K562 (cell line): Measurements from ENCODE around the gene SLC1A7. TPM values are rescaled to one million over a fixed set of nuclear protein-coding genes. Genes with fewer than 3 reads are reported as not detected.
A peak's percentile ranks its signal among the peaks of the same experiment; 100 is the strongest.

Experiments
- ATAC-seq: fragments of 200-7000 bp; cut with Tn5 transposase; 3 replicates; pipeline ENCODE4 v1.9.1; 2020; ENCODE audit warnings: moderate library complexity
- BruUV-seq: library from RNA; stranded (reverse); fragments of 400-500 nt; replicated peaks from 2 replicates; lab custom pipeline; 2021; lab: Mats Ljungman, UMichigan
- CTCF ChIA-PET: fragments of 300-600 bp; formaldehyde crosslinking; extraction: SDS; loops from one replicate; lab custom pipeline; 2021; ENCODE audit warnings: low intra/inter-chr PET ratio; lab: Yijun Ruan, JAX
- POLR2A ChIA-PET: fragments of 300-600, 350-650 bp; sonication (Branson Sonifier 250); formaldehyde crosslinking; extraction: SDS; loops from one replicate; lab custom pipeline; 2021; ENCODE audit warnings: antibody characterized with exemption, inconsistent platforms; lab: Yijun Ruan, JAX
- DNase-seq, 4 experiments: peaks; one replicate each; pipeline versions ENCODE4 v3.0.0 to v3.0.0-alpha.2; 2011 to 2018; ENCODE audit warnings: low spot score in 3 of 4, mixed read lengths in 3 of 4; ENCODE audit errors: extremely low read depth in 1 of 4
- FAIRE-seq: peaks from 2 replicates; lab custom pipeline; 2011; peaks lifted over from hg19 to GRCh38; lab: Jason Lieb, UNC
- H2AFZ ChIP-seq: 2 replicates; pipeline ENCODE4 v1.6.0; 2011; ENCODE audit warnings: low read depth, low read length, control low read depth, inconsistent platforms
- H3K27ac ChIP-seq: fragments of 200-600 bp; 3 replicates; pipeline ENCODE4 v1.8.0; 2011; ENCODE audit warnings: low read depth, mild to moderate bottlenecking, control low read depth, inconsistent platforms, low read length, moderate library complexity, mixed read lengths; ENCODE audit errors: extremely low read depth
- H3K27me3 ChIP-seq, 2 experiments: fragments of 300-600 bp in 1 of 2; 2 replicates in 1 of 2; 3 replicates in 1 of 2; pipeline versions ENCODE4 v1.6.0 to v1.8.0; 2011; ENCODE audit warnings: inconsistent platforms in 2 of 2, low read length in 2 of 2, mild to moderate bottlenecking in 1 of 2, mixed read lengths in 1 of 2, moderate library complexity in 1 of 2; ENCODE audit not compliant: control insufficient read depth in 2 of 2, insufficient read depth in 2 of 2
- H3K36me3 ChIP-seq: fragments of 300-600 bp; 3 replicates; pipeline ENCODE4 v1.8.0; 2011; ENCODE audit warnings: mild to moderate bottlenecking, low read length, inconsistent platforms; ENCODE audit not compliant: control insufficient read depth, insufficient read depth
- H3K4me1 ChIP-seq, 2 experiments: fragments of 200-600 bp in 1 of 2; replicated peaks in 1 of 2; 2 replicates in 1 of 2; 3 replicates in 1 of 2; pipeline versions ENCODE4 v1.5.1 to v1.8.0; 2011; ENCODE audit warnings: inconsistent platforms in 2 of 2, low read length in 2 of 2, mild to moderate bottlenecking in 1 of 2, mixed read lengths in 1 of 2, moderate library complexity in 1 of 2; ENCODE audit not compliant: control insufficient read depth in 2 of 2, insufficient read depth in 2 of 2
- H3K4me2 ChIP-seq: 2 replicates; pipeline ENCODE4 v1.6.1; 2011; ENCODE audit warnings: low read length, control low read depth, inconsistent platforms, mixed read lengths; ENCODE audit not compliant: insufficient read depth
- H3K4me3 ChIP-seq: fragments of 200-600 bp; sonication (generic), shearing (Covaris generic); 2 replicates; pipeline ENCODE4 v1.5.1; 2016; ENCODE audit warnings: control low read depth, inconsistent platforms
- H3K79me2 ChIP-seq: fragments of 200-600 bp; 3 replicates; pipeline ENCODE4 v1.8.0; 2011; ENCODE audit warnings: low read length, inconsistent platforms; ENCODE audit not compliant: control insufficient read depth, insufficient read depth
- H3K9ac ChIP-seq, 2 experiments: 2 replicates each; pipeline versions ENCODE4 v1.6.0 to v1.6.1; 2011; ENCODE audit warnings: low read depth in 2 of 2, low read length in 2 of 2, control low read depth in 1 of 2, inconsistent platforms in 1 of 2, mild to moderate bottlenecking in 1 of 2, mixed read lengths in 1 of 2; ENCODE audit not compliant: insufficient read depth in 1 of 2
- H3K9me1 ChIP-seq: one replicate; pipeline ENCODE4 v1.6.0; 2011; ENCODE audit warnings: inconsistent platforms, mild to moderate bottlenecking, low read length, moderate library complexity; ENCODE audit not compliant: control insufficient read depth, insufficient read depth
- H3K9me3 ChIP-seq: replicated peaks from 2 replicates; pipeline ENCODE4 v1.5.1; 2011; ENCODE audit warnings: low read depth, low read length, inconsistent platforms; ENCODE audit not compliant: control insufficient read depth, insufficient read depth
- H4K20me1 ChIP-seq: replicated peaks from 2 replicates; pipeline ENCODE4 v1.6.1; 2011; ENCODE audit warnings: low read length, inconsistent platforms, mixed read lengths; ENCODE audit not compliant: control insufficient read depth, insufficient read depth
- ADNP ChIP-seq: fragments of 200-800 bp; sonication (Bioruptor generic); IDR thresholded peaks from 2 replicates; pipeline ENCODE4 v1.6.1; 2016; ENCODE audit warnings: missing genetic modification characterization, missing compliant biosample characterization
- BHLHE40 ChIP-seq: IDR thresholded peaks from 2 replicates; pipeline ENCODE4 v1.6.1; 2011; ENCODE audit warnings: low read length, improper control_type of control experiment
- HDAC2 ChIP-seq: fragments of 450-650 bp; IDR thresholded peaks from 2 replicates; pipeline ENCODE4 v1.6.1; 2016; ENCODE audit warnings: mild to moderate bottlenecking
- HNRNPUL1 ChIP-seq: fragments of 200-400 bp; formaldehyde crosslinking; IDR thresholded peaks from 2 replicates; pipeline ENCODE4 v1.6.1; 2017; ENCODE audit warnings: low read length
- MYNN ChIP-seq, 2 experiments: sonication (generic); formaldehyde crosslinking in 1 of 2; IDR thresholded peaks; 2 replicates each; pipeline versions ENCODE4 v1.5.0 to v1.6.1; 2016 to 2020; ENCODE audit warnings: antibody characterized with exemption in 1 of 2, missing genetic modification reagents in 1 of 2
- SREBF1 ChIP-seq: fragments of 150-350 bp; IDR thresholded peaks from 2 replicates; pipeline ENCODE4 v1.6.1; 2014; ENCODE audit warnings: antibody characterized with exemption, low read depth, low read length, borderline replicate concordance
- USF2 ChIP-seq: sonication (generic); formaldehyde crosslinking; IDR thresholded peaks from 2 replicates; pipeline ENCODE4 v1.5.0; 2020; ENCODE audit warnings: missing genetic modification reagents
- ZNF584 ChIP-seq: fragments of 200-800 bp; sonication (Bioruptor generic); IDR thresholded peaks from 2 replicates; pipeline ENCODE4 v1.6.1; 2016; ENCODE audit warnings: low read depth, mild to moderate bottlenecking, missing genetic modification characterization, missing compliant biosample characterization
- WGBS: fragments of 100-300 bp; shearing (Covaris generic); methylation state at CpG from one replicate; pipeline ENCODE4 v1.1.6; 2016; ENCODE audit warnings: low coverage, mixed read lengths; ENCODE audit not compliant: insufficient coverage; ENCODE audit errors: missing lambda C conversion rate; 5-methylcytosine and 5-hydroxymethylcytosine counted together
- in situ Hi-C: fragments of 300-500 bp; cut with MboI; formaldehyde crosslinking; loops from 4 replicates; pipeline ENCODE4 v1.15.0; 2018; ENCODE audit warnings: inconsistent platforms, mixed read lengths
- intact Hi-C: fragments of 100-400 bp; cut with micrococcal nuclease; formaldehyde crosslinking; loops from 2 replicates; pipeline ENCODE4 v1.14.2; 2022
- polyA plus RNA-seq, 8 experiments: library from polyadenylated mRNA; depleted of rRNA in 4 of 8; stranded (reverse) in 5 of 8; unstranded in 3 of 8; fragments of >200 nt; fragmentation: Nextera tagmentation in 2 of 8; fragmentation: Illumina TruSeq in 1 of 8; extraction: Ambion mirVana in 2 of 8; extraction: Trizol in 1 of 8; gene quantifications; 2 replicates each; pipeline versions ENCODE4 v1.2.1 to v1.2.3, GENCODE V29; 2011 to 2014; ENCODE audit warnings: inconsistent platforms in 1 of 8, missing spikeins in 1 of 8
- total RNA-seq, 7 experiments: library from RNA; depleted of rRNA in 6 of 7; stranded (reverse); fragments of >200 nt in 6 of 7; fragmentation: Illumina TruSeq in 2 of 7; extraction: Trizol in 2 of 7; gene quantifications; 2 replicates each; pipeline versions ENCODE4 v1.2.1 to v1.2.3, GENCODE V29; 2011 to 2021; ENCODE audit warnings: low replicate concordance in 1 of 7

The SLC1A7 gene
- total and polyA plus RNA-seq, 9 of the 15 experiments (the other 6 are each of a cell fraction or from before 2014, with no cell fraction given) = 0.07 TPM; not detected in 8

DNA sequence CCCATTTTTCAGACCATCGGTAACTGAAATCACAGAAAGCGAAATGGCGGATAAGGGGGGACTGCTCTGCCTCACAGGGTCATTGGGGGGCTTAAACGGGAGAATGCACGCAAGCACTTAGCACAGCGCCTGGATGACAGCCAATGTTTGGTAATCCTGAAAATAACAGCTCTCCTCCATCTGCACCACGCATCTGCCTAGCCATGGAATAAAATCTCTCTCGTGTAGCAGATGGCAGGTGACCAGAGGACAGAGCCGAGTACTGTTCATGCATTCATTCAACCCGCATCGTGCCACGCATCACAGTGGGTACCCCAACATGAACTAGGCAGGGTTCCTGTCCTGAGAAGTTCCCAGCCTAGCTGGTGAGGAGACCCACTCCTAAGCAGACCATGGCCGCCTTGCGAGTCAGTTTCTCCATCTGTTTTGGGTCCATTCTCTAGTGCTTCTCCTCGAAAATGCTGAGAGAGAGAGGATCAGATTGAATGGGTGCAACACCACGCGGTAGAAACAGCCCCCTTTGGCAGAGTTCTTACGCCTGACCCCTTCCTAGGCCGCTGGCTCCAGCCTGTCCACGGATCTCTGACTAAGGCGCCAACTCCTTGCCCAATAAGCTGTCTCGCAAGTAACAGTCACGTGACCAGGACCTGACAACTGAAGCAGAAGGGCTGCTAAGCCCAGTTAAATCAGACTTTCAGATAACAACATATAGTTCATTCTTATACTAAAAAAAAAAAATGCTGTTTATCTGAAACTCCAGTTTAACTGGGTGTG lies 7.3 kb downstream of the SLC1A7 start (continued):
- TF ChIP-seq ZNF584 (CRISPR knock-in tag) (peak; percentile 53; the same call in 1 of the 2 replicates), USF2 (CRISPR knock-in tag) (peak; percentile 91), BHLHE40 (peak; percentile 77), HNRNPUL1 (no peak)
- TF ChIP-seq, all 486 proteins: peak for 23

- Histone ChIP-seq H3K9me1 (no peaks in the 10 kb centered on the region), H3K79me2 (no peaks in the 10 kb centered on the region), H3K9me3 (peaks cover 6% of the 10 kb centered on the region), H3K27me3 (peaks cover 2 to 21% of the 10 kb centered on the region in 2 experiments; a peak in 3 of 5 replicates), H3K9ac (no peak overlapping the region), H4K20me1 (no peaks in the 10 kb centered on the region), H2AFZ (no peak overlapping the region), H3K4me3 (no peak overlapping the region), H3K27ac (no peak overlapping the region), H3K4me1 (peaks cover 0 to 9% of the 10 kb centered on the region in 2 experiments; a peak in 4 of 5 replicates), H3K4me2 (no peak overlapping the region), H3K36me3 (no peaks in the 10 kb centered on the region)
- no TSS peak for BruUV-seq
- TF ChIP-seq ADNP (tag) (peak; percentile 14; the same call in 1 of the 2 replicates), HDAC2 (peak; percentile 1; the same call in 1 of the 2 replicates), MYNN (IDR thresholded peaks at IDR 0.05) (no peak), MYNN (CRISPR knock-in tag; IDR thresholded peaks at IDR 0.05) (no peak), SREBF1 (no peak)
- POLR2A ChIA-PET = interaction anchor here (0.7 kb wide), 1 partner anchor 12 kb away, joined by 3 read pairs; no protein-coding TSS in a partner anchor
- in situ Hi-C loops = no loop called here
- CTCF ChIA-PET = no interaction called here
- intact Hi-C loops = no loop called here
- ATAC-seq (no peak), DNase-seq (no peak), FAIRE-seq (no peak)
- WGBS = 37% methylated on average over 7 of the region's 7 CpGs
Observed at GRCh38 chr1:53134042-53134485, 8.4 kb downstream of the SLC1A7 start.
